Keratinocyte (primary cell): ENCODE results near the gene FBXO17. TPM values are rescaled to one million over a fixed set of nuclear protein-coding genes. Genes with fewer than 3 reads are reported as not detected.

Experiments used
- DNase-seq: peaks from one replicate; pipeline ENCODE4 v3.0.0-alpha.2; 2011; ENCODE audit warnings: low read depth, missing footprints, low spot score
- FAIRE-seq: peaks from 2 replicates; lab custom pipeline; 2011; peaks lifted over from hg19 to GRCh38; lab: Jason Lieb, UNC
- H2AFZ ChIP-seq: 2 replicates; pipeline ENCODE4 v1.6.0; 2012; ENCODE audit warnings: low read length, control low read depth, inconsistent platforms; ENCODE audit not compliant: control insufficient read depth
- H3K27ac ChIP-seq: 2 replicates; pipeline ENCODE4 v1.5.1; 2011; ENCODE audit warnings: low read length; ENCODE audit not compliant: control insufficient read depth, insufficient read depth
- H3K27me3 ChIP-seq: 3 replicates; pipeline ENCODE4 v1.6.0; 2011; ENCODE audit warnings: low read length; ENCODE audit not compliant: control insufficient read depth, insufficient read depth; ENCODE audit errors: extremely low read depth
- H3K36me3 ChIP-seq, 2 experiments: 2 replicates in 1 of 2; 3 replicates in 1 of 2; pipeline ENCODE4 v1.5.1; 2011; ENCODE audit warnings: low read length in 2 of 2, mild to moderate bottlenecking in 1 of 2; ENCODE audit not compliant: control insufficient read depth in 2 of 2, insufficient read depth in 2 of 2; ENCODE audit errors: extremely low read depth in 1 of 2
- H3K4me1 ChIP-seq: 3 replicates; pipeline ENCODE4 v1.5.1; 2011; ENCODE audit warnings: low read length; ENCODE audit not compliant: control insufficient read depth, insufficient read depth; ENCODE audit errors: extremely low read depth
- H3K4me2 ChIP-seq: 3 replicates; pipeline ENCODE4 v1.6.0; 2011; ENCODE audit warnings: low read depth, low read length; ENCODE audit not compliant: control insufficient read depth, insufficient read depth; ENCODE audit errors: extremely low read depth
- H3K4me3 ChIP-seq, 3 experiments: fragments of 200-600 bp in 1 of 3; sonication (generic) in 1 of 3; 2 replicates in 2 of 3; 3 replicates in 1 of 3; pipeline ENCODE4 v1.5.1; 2011 to 2016; ENCODE audit warnings: low read length in 3 of 3, mild to moderate bottlenecking in 3 of 3, control low read depth in 2 of 3, inconsistent platforms in 1 of 3, low read depth in 1 of 3, mixed read lengths in 1 of 3, mixed run types in 1 of 3, moderate library complexity in 1 of 3; ENCODE audit not compliant: control insufficient read depth in 2 of 3, insufficient read depth in 2 of 3; ENCODE audit errors: extremely low read depth in 1 of 3
- H3K79me2 ChIP-seq: 2 replicates; pipeline ENCODE4 v1.6.0; 2012; ENCODE audit warnings: low read length; ENCODE audit not compliant: control insufficient read depth, insufficient read depth
- H3K9ac ChIP-seq: 3 replicates; pipeline ENCODE4 v1.6.0; 2011; ENCODE audit warnings: low read length; ENCODE audit not compliant: control insufficient read depth, insufficient read depth; ENCODE audit errors: extremely low read depth
- H3K9me1 ChIP-seq: 3 replicates; pipeline ENCODE4 v1.6.0; 2011; ENCODE audit warnings: low read length; ENCODE audit not compliant: control insufficient read depth, insufficient read depth; ENCODE audit errors: extremely low read depth
- H3K9me3 ChIP-seq: 2 replicates; pipeline ENCODE4 v1.5.1; 2012; ENCODE audit warnings: low read depth, low read length; ENCODE audit not compliant: control insufficient read depth
- H4K20me1 ChIP-seq: 3 replicates; pipeline ENCODE4 v1.6.0; 2011; ENCODE audit warnings: low read length; ENCODE audit not compliant: control insufficient read depth, insufficient read depth; ENCODE audit errors: extremely low read depth
- EZH2 ChIP-seq: IDR thresholded peaks from one replicate; pipeline ENCODE4 v1.6.1; 2012; ENCODE audit warnings: inconsistent platforms, mild to moderate bottlenecking, low read length, moderate library complexity
- dilution Hi-C: fragments of 300-500 bp; cut with MboI; formaldehyde crosslinking; loops from one replicate; pipeline ENCODE4 v1.7.0; 2020; ENCODE audit warnings: low sequenced_read_pairs; ENCODE audit not compliant: extremely low pct_ligation_motif_present
- polyA plus RNA-seq, 5 experiments: library from polyadenylated mRNA; depleted of rRNA in 3 of 5; stranded (reverse) in 3 of 5; stranded (forward) in 1 of 5; unstranded in 1 of 5; fragments of >200 nt; gene quantifications; 1 replicate in 1 of 5; 2 replicates in 3 of 5; 3 replicates in 1 of 5; pipeline versions ENCODE4 v1.2.1 to v1.2.3, GENCODE V29; 2011 to 2012; ENCODE audit warnings: missing spikeins in 2 of 5, low read depth in 1 of 5, low replicate concordance in 1 of 5
- TF ChIP-seq, protein P1 (sequence below), 3 experiments: IDR thresholded peaks in 1 of 3; conservative IDR thresholded peaks in 1 of 3; optimal IDR thresholded peaks in 1 of 3; 2 replicates in 2 of 3; 3 replicates in 1 of 3; pipeline versions ENCODE3 to v1.5.1; 2011; ENCODE audit warnings: low read length in 3 of 3, mild to moderate bottlenecking in 3 of 3, moderate library complexity in 2 of 3, control low read depth in 1 of 3, inconsistent platforms in 1 of 3; ENCODE audit not compliant: insufficient read depth in 2 of 3; ENCODE audit errors: extremely low read depth in 1 of 3

Gene FBXO17
- polyA plus RNA-seq, 1 donor (not counting 4 experiments of a cell fraction or from before 2014, with no cell fraction given), result 5.4 TPM

DNA sequence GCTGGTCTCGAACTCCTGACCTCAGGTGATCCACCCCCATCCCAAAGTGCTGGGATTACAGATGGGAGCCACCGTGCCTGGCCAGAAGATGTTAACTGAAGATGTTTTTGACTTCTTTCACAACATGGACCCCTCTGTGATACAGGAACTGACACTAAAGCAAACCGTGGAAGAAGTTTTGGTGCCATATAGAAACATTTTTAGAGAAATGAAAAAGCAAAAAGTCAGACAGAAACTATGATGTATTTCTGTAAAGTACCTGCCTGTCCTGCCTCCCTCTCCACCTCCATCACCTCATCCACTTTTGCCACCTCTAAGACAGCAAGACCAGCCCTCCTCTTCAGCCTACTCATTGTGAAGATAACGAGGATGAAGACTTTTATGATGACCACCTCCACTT is 45.5 kb upstream of the FBXO17 start:
- TF ChIP-seq, protein P1, sequence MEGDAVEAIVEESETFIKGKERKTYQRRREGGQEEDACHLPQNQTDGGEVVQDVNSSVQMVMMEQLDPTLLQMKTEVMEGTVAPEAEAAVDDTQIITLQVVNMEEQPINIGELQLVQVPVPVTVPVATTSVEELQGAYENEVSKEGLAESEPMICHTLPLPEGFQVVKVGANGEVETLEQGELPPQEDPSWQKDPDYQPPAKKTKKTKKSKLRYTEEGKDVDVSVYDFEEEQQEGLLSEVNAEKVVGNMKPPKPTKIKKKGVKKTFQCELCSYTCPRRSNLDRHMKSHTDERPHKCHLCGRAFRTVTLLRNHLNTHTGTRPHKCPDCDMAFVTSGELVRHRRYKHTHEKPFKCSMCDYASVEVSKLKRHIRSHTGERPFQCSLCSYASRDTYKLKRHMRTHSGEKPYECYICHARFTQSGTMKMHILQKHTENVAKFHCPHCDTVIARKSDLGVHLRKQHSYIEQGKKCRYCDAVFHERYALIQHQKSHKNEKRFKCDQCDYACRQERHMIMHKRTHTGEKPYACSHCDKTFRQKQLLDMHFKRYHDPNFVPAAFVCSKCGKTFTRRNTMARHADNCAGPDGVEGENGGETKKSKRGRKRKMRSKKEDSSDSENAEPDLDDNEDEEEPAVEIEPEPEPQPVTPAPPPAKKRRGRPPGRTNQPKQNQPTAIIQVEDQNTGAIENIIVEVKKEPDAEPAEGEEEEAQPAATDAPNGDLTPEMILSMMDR (optimal IDR thresholded peaks at IDR 0.05 in 1 of 3, IDR thresholded peaks at IDR 0.05 in 1 of 3, conservative IDR thresholded peaks at IDR 0.05 in 1 of 3; ENCODE audit: extremely low read depth in 1 of 3, insufficient read depth in 2 of 3, low read length in 3 of 3), result no peak
- no peak for TF ChIP-seq EZH2
- H3K79me2 ChIP-seq, result no peaks in the 10 kb centered on the region
- H4K20me1 ChIP-seq, result no peaks in the 10 kb centered on the region
- no peak overlapping the region for H3K27ac ChIP-seq
- H3K9me3 ChIP-seq, result no peaks in the 10 kb centered on the region
- H3K36me3 ChIP-seq, result no peaks in the 10 kb centered on the region
- H3K4me2 ChIP-seq, result no peak overlapping the region
- no peak overlapping the region for H3K4me3 ChIP-seq
- no peak overlapping the region for H2AFZ ChIP-seq
- FAIRE-seq (no peak), DNase-seq (no peak)
- no peaks in the 10 kb centered on the region for H3K9me1 ChIP-seq
- no peaks in the 10 kb centered on the region for H3K27me3 ChIP-seq
- dilution Hi-C loops, result no loop called here
- no peaks in the 10 kb centered on the region for H3K4me1 ChIP-seq
- H3K9ac ChIP-seq, result no peak overlapping the region

DNA sequence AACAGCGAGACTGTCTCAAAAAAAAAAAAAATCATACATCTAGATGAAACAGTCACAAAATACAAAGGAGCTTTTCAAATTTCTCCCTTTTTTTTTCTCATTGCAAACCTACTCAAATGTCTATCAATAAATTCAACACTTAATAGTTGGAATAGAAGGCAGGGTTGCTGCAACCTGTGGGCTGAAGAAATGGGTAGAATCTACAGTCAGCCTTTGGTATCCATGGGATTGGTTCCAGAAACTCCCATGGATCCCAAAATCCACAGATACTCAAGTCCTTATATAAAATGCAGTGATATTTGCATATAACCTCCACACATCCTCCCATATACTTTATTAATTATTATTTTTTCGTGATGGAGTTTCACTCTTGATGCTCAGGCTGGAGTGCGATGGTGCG is 42.1 kb upstream of the FBXO17 start:
- dilution Hi-C loops, result no loop called here
- DNase-seq (no peak), FAIRE-seq (no peak)
- H3K4me2 ChIP-seq, result no peak overlapping the region
- no peaks in the 10 kb centered on the region for H3K79me2 ChIP-seq
- no peak for TF ChIP-seq EZH2
- H3K36me3 ChIP-seq, result no peaks in the 10 kb centered on the region
- H3K9ac ChIP-seq, result no peak overlapping the region
- H2AFZ ChIP-seq, result no peak overlapping the region
- no peaks in the 10 kb centered on the region for H3K9me1 ChIP-seq
- no peaks in the 10 kb centered on the region for H3K9me3 ChIP-seq
- no peaks in the 10 kb centered on the region for H4K20me1 ChIP-seq
- H3K4me1 ChIP-seq, result no peaks in the 10 kb centered on the region
- no peaks in the 10 kb centered on the region for H3K27me3 ChIP-seq
- no peak overlapping the region for H3K4me3 ChIP-seq
- no peak overlapping the region for H3K27ac ChIP-seq

DNA sequence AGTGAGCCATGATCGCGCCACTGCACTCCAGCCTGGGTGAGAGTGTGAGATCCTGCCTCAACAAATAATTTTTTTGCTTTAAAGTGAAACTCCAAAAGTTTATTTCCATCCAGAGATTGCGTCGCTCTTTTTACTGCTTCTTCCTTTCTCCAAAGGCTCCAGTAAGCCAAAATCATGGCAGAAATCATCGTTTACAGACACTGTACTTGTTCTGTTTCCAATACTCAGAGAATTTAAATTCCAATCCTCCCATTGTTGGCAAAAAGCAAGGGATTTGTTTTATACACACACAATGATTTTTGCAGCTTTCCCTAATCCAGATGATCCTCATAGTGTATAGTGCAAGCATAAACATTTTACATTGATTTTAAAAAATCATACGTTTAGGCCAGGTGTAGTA is 41.5 kb upstream of the FBXO17 start:
- no peak overlapping the region for H3K9ac ChIP-seq
- H3K79me2 ChIP-seq, result no peaks in the 10 kb centered on the region
- FAIRE-seq (no peak), DNase-seq (no peak)
- no peaks in the 10 kb centered on the region for H3K4me1 ChIP-seq
- no peak overlapping the region for H3K27ac ChIP-seq
- H3K9me3 ChIP-seq, result no peaks in the 10 kb centered on the region
- no peaks in the 10 kb centered on the region for H4K20me1 ChIP-seq
- no peaks in the 10 kb centered on the region for H3K9me1 ChIP-seq
- H3K36me3 ChIP-seq, result no peaks in the 10 kb centered on the region
- TF ChIP-seq, protein P1 (optimal IDR thresholded peaks at IDR 0.05 in 1 of 3, IDR thresholded peaks at IDR 0.05 in 1 of 3, conservative IDR thresholded peaks at IDR 0.05 in 1 of 3; ENCODE audit: extremely low read depth in 1 of 3, insufficient read depth in 2 of 3, low read length in 3 of 3), result no peak
- no peak for TF ChIP-seq EZH2
- dilution Hi-C loops, result no loop called here
- H3K4me2 ChIP-seq, result no peak overlapping the region
- H3K27me3 ChIP-seq, result no peaks in the 10 kb centered on the region
- no peak overlapping the region for H3K4me3 ChIP-seq
- no peak overlapping the region for H2AFZ ChIP-seq
